ENCODE measurements around the gene ATP9A. TPM values are rescaled to one million over a fixed set of nuclear protein-coding genes. Genes with fewer than 3 reads are reported as not detected.

The ATP9A gene
- polyA plus RNA-seq, 1 donor (not counting 4 experiments of a cell fraction or from before 2014, with no cell fraction given): 5.8 TPM

DNA sequence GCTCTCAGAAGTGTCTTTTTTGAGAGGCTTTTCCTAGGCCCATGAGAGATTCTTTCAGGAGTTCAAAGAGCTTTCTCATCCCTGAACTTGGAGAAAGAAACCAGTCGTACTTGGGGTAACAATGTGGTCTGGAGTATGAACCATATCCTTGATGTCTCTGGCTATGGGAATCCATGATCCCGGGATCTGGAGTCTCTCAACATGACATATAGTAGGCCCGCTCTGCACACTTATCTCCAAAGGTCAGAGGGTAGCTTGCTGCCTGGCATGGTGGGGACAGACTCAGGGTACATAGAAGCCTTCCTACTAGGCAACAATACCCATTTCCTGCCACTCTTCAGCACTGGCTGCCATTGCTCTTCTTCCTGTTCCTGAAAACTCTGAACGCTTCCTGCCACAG is 183.5 kb downstream of the ATP9A start:
- dilution Hi-C loops (cut with MboI; ENCODE audit: extremely low pct_ligation_motif_present, low sequenced_read_pairs): no loop called here
- H3K27ac ChIP-seq (ENCODE audit: control insufficient read depth, insufficient read depth, low read length): no peak overlapping the region

GRCh38 chr20:51584116-51584515 is 184.1 kb downstream of the ATP9A start:
- Histone ChIP-seq H3K36me3 (ENCODE audit: control insufficient read depth in 2 of 2, extremely low read depth in 1 of 2, insufficient read depth in 2 of 2, low read length in 2 of 2) (no peaks in the 10 kb centered on the region), H3K9me1 (ENCODE audit: control insufficient read depth, extremely low read depth, insufficient read depth, low read length) (no peaks in the 10 kb centered on the region), H3K79me2 (ENCODE audit: control insufficient read depth, insufficient read depth, low read length) (no peaks in the 10 kb centered on the region), H3K9ac (ENCODE audit: control insufficient read depth, extremely low read depth, insufficient read depth, low read length) (no peak overlapping the region), H3K27ac (ENCODE audit: control insufficient read depth, insufficient read depth, low read length) (no peak overlapping the region), H3K27me3 (ENCODE audit: control insufficient read depth, extremely low read depth, insufficient read depth, low read length) (no peaks in the 10 kb centered on the region), H2AFZ (ENCODE audit: control insufficient read depth, low read length) (no peak overlapping the region), H3K4me3 (ENCODE audit: control insufficient read depth in 2 of 3, extremely low read depth in 1 of 3, insufficient read depth in 2 of 3, low read depth in 1 of 3, low read length in 3 of 3) (no peak overlapping the region), H3K9me3 (ENCODE audit: control insufficient read depth, low read depth, low read length) (no peaks in the 10 kb centered on the region), H3K4me2 (ENCODE audit: control insufficient read depth, extremely low read depth, insufficient read depth, low read depth, low read length) (no peak overlapping the region), H3K4me1 (ENCODE audit: control insufficient read depth, extremely low read depth, insufficient read depth, low read length) (peaks cover 3% of the 10 kb centered on the region), H4K20me1 (ENCODE audit: control insufficient read depth, extremely low read depth, insufficient read depth, low read length) (no peaks in the 10 kb centered on the region)
- TF ChIP-seq EZH2 (IDR thresholded peaks at IDR 0.05; ENCODE audit: low read length) (no peak), CTCF (optimal IDR thresholded peaks at IDR 0.05 in 1 of 3, IDR thresholded peaks at IDR 0.05 in 1 of 3, conservative IDR thresholded peaks at IDR 0.05 in 1 of 3; ENCODE audit: extremely low read depth in 1 of 3, insufficient read depth in 2 of 3, low read length in 3 of 3) (no peak)
- FAIRE-seq: no peak
- no peak for DNase-seq (ENCODE audit: low read depth, low spot score)
- dilution Hi-C loops (cut with MboI; ENCODE audit: extremely low pct_ligation_motif_present, low sequenced_read_pairs): no loop called here

More for the DNA sequence above, 183.5 kb downstream of the ATP9A start:
- no peak overlapping the region for H2AFZ ChIP-seq (ENCODE audit: control insufficient read depth, low read length)
- no peaks in the 10 kb centered on the region for H3K79me2 ChIP-seq (ENCODE audit: control insufficient read depth, insufficient read depth, low read length)
- H3K4me2 ChIP-seq (ENCODE audit: control insufficient read depth, extremely low read depth, insufficient read depth, low read depth, low read length): no peak overlapping the region
- no peaks in the 10 kb centered on the region for H3K27me3 ChIP-seq (ENCODE audit: control insufficient read depth, extremely low read depth, insufficient read depth, low read length)
- DNase-seq (ENCODE audit: low read depth, low spot score) (no peak), FAIRE-seq (no peak)
- H3K9me1 ChIP-seq (ENCODE audit: control insufficient read depth, extremely low read depth, insufficient read depth, low read length): no peaks in the 10 kb centered on the region
- no peaks in the 10 kb centered on the region for H3K9me3 ChIP-seq (ENCODE audit: control insufficient read depth, low read depth, low read length)
- H3K36me3 ChIP-seq (ENCODE audit: control insufficient read depth in 2 of 2, extremely low read depth in 1 of 2, insufficient read depth in 2 of 2, low read length in 2 of 2): no peaks in the 10 kb centered on the region
- no peak overlapping the region for H3K4me3 ChIP-seq (ENCODE audit: control insufficient read depth in 2 of 3, extremely low read depth in 1 of 3, insufficient read depth in 2 of 3, low read depth in 1 of 3, low read length in 3 of 3)
- TF ChIP-seq CTCF (optimal IDR thresholded peaks at IDR 0.05 in 1 of 3, IDR thresholded peaks at IDR 0.05 in 1 of 3, conservative IDR thresholded peaks at IDR 0.05 in 1 of 3; ENCODE audit: extremely low read depth in 1 of 3, insufficient read depth in 2 of 3, low read length in 3 of 3) (no peak), EZH2 (IDR thresholded peaks at IDR 0.05; ENCODE audit: low read length) (no peak)
- H4K20me1 ChIP-seq (ENCODE audit: control insufficient read depth, extremely low read depth, insufficient read depth, low read length): no peaks in the 10 kb centered on the region
- no peak overlapping the region for H3K9ac ChIP-seq (ENCODE audit: control insufficient read depth, extremely low read depth, insufficient read depth, low read length)
- H3K4me1 ChIP-seq (ENCODE audit: control insufficient read depth, extremely low read depth, insufficient read depth, low read length): peaks cover 3% of the 10 kb centered on the region
